Mucosa of rectum (tissue), 2 donors: ENCODE measurements around the gene RNF114.
"Not testable (repeated sequence)": the region's sequence is repeated elsewhere in the genome, so short reads cannot be mapped to it uniquely, and the experiment has no call there.

Source experiments
- H3K27ac ChIP-seq, 2 donors: one replicate each; pipeline ENCODE4 v1.7.0; 2013; ENCODE audit warnings: inconsistent platforms in 2 of 2, low read depth in 2 of 2, low read length in 2 of 2
- H3K27me3 ChIP-seq, 2 donors: one replicate each; pipeline ENCODE4 v1.7.0; 2013; ENCODE audit warnings: low read length in 2 of 2; ENCODE audit not compliant: control insufficient read depth in 2 of 2, insufficient read depth in 2 of 2
- H3K36me3 ChIP-seq, 2 donors: one replicate each; pipeline ENCODE4 v1.7.0; 2013; ENCODE audit warnings: low read length in 2 of 2; ENCODE audit not compliant: control insufficient read depth in 2 of 2, insufficient read depth in 2 of 2
- H3K4me1 ChIP-seq, 2 donors: one replicate each; pipeline ENCODE4 v1.7.0; 2013; ENCODE audit warnings: low read length in 2 of 2, mild to moderate bottlenecking in 1 of 2; ENCODE audit not compliant: control insufficient read depth in 2 of 2, insufficient read depth in 2 of 2
- H3K4me3 ChIP-seq, 2 donors: one replicate each; pipeline ENCODE4 v1.7.0; 2013; ENCODE audit warnings: low read length in 2 of 2
- H3K9ac ChIP-seq, 2 donors: one replicate each; pipeline ENCODE4 v1.7.0; 2013; ENCODE audit warnings: low read length in 2 of 2, low read depth in 1 of 2, mild to moderate bottlenecking in 1 of 2
- H3K9me3 ChIP-seq, 2 donors: one replicate each; pipeline ENCODE4 v1.7.0; 2013; ENCODE audit warnings: low read length in 2 of 2; ENCODE audit not compliant: control insufficient read depth in 2 of 2
- donor health status: healthy.
- donor health status: Normal muscosa, but diverticular disease.

RNF114 gene

GRCh38 chr20:49964964-49965780, 29.0 kb downstream of the RNF114 start:
- Histone ChIP-seq H3K27ac (no peak overlapping the region), H3K36me3 (no peaks in the 10 kb centered on the region), H3K9ac (no peak overlapping the region), H3K27me3 (no peaks in the 10 kb centered on the region), H3K9me3 (no peaks in the 10 kb centered on the region), H3K4me1 (peaks cover 3 to 10% of the 10 kb centered on the region in 2 donors), H3K4me3 (no peak overlapping the region)

DNA sequence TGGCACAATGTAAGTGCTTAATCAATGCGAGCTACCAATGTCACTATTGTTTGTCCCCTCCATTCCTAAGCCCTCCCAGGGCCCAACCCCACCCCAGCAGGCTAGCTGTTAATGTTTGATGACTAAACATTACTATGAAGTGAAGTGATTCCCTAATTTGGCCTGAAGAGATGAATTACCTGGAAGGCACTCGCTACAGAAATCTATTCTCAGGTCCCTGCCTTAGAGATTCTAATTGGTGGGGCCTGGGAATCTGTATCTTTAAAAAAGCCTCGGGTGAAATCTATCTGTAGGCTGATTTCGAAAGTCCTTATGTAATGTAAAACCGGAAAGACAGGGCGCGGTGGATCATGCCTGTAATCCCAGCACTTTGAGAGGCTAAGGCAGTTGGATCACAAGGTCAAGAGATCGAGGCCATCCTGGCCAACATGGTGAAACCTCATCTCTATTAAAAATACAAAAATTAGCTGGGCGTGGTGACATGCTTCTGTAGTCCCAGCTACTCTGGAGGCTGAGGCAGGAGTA, 29.6 kb downstream of the RNF114 start:
- H3K27ac ChIP-seq, result no peak overlapping the region
- H3K36me3 ChIP-seq, result no peaks in the 10 kb centered on the region
- H3K27me3 ChIP-seq, result no peaks in the 10 kb centered on the region
- no peak overlapping the region for H3K4me3 ChIP-seq
- no peak overlapping the region for H3K9ac ChIP-seq
- peaks cover 3 to 10% of the 10 kb centered on the region in 2 donors for H3K4me1 ChIP-seq
- no peaks in the 10 kb centered on the region for H3K9me3 ChIP-seq

DNA sequence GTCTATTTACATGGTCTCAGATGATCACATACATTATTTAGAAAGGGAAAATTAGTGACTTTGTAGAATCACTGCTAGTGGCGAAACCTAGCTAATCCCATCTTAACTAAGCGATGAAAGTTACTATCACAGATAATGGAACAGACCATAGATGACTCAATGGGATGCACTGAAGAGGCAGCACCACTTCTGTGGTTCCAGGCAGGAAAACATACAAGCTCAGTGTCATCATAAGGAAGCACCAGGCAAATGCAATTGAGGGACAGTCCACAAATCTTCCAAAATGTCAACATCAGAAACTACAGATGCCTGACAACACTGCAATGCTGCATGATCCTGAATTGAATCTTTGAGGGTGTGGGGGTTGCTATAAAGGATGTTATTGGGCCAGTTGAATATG, 30.7 kb downstream of the RNF114 start:
- Histone ChIP-seq H3K27me3 (no peaks in the 10 kb centered on the region), H3K4me1 (peaks cover 3 to 10% of the 10 kb centered on the region in 2 donors), H3K9me3 (no peaks in the 10 kb centered on the region), H3K36me3 (no peaks in the 10 kb centered on the region), H3K9ac (no peak overlapping the region), H3K27ac (no peak overlapping the region), H3K4me3 (no peak overlapping the region)

- no peaks in the 10 kb centered on the region for H3K36me3 ChIP-seq
- no peak overlapping the region for H3K4me3 ChIP-seq
- H3K9ac ChIP-seq, result no peak overlapping the region
- H3K9me3 ChIP-seq, result no peaks in the 10 kb centered on the region
- H3K27ac ChIP-seq, result no peak overlapping the region
- H3K4me1 ChIP-seq, result peaks cover 3 to 10% of the 10 kb centered on the region in 2 donors
- H3K27me3 ChIP-seq, result no peaks in the 10 kb centered on the region
These were observed 33.0 kb downstream of the RNF114 start for GRCh38 chr20:49969234-49969633.

DNA sequence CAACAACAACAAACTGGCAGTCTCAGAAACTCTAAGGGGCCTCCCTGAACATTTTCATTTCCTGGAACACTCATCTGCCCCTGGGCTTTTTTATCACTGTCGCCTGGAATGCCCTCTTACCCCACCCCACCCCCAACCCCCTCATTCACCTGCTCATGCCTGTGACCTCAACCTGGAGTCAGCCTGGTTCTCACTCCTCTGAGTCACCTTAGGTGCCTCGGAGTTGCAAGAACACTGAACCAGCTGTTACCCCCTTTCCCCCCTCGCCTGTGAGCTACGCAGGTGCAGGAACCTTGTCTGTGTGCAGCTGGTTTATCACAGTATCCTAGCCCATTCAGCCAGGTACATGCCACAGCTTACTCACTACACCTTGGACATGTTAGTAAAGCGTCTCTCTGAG, 33.7 kb downstream of the RNF114 start:
- no peaks in the 10 kb centered on the region for H3K9me3 ChIP-seq
- no peak overlapping the region for H3K4me3 ChIP-seq
- H3K4me1 ChIP-seq, result peaks cover 3 to 10% of the 10 kb centered on the region in 2 donors
- no peak overlapping the region for H3K27ac ChIP-seq
- H3K9ac ChIP-seq, result no peak overlapping the region
- no peaks in the 10 kb centered on the region for H3K36me3 ChIP-seq
- H3K27me3 ChIP-seq, result no peaks in the 10 kb centered on the region

- H3K36me3 ChIP-seq, result no peaks in the 10 kb centered on the region
- H3K9me3 ChIP-seq, result no peaks in the 10 kb centered on the region
- no peak overlapping the region for H3K4me3 ChIP-seq
- peaks cover 3 to 10% of the 10 kb centered on the region in 2 donors for H3K4me1 ChIP-seq
- no peak overlapping the region for H3K9ac ChIP-seq
- no peaks in the 10 kb centered on the region for H3K27me3 ChIP-seq
- H3K27ac ChIP-seq, result no peak overlapping the region
These were observed 34.3 kb downstream of the RNF114 start for GRCh38 chr20:49970498-49970897.

DNA sequence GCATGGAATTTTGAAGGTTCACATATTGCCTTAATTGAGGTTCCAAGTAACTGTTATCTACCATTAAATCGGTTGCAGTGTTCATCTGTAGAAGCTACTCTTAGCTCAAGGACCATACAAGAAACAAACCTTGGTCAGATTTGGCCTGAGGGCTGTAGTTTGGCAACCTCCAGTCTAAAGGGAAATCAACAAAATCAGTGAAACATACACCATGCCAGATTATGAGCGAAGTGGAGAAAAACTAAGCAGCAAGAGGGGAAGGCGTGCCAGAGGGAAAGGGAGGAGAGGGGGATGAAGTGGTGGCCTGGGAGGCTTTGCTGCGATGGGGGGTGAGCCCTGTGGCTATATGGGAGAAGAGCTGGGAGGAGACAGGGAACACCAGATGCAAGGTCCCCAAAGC, 37.8 kb downstream of the RNF114 start:
- H3K36me3 ChIP-seq, result no peaks in the 10 kb centered on the region
- H3K27ac ChIP-seq, result no peak overlapping the region
- no peak overlapping the region for H3K9ac ChIP-seq
- no peaks in the 10 kb centered on the region for H3K9me3 ChIP-seq
- H3K4me1 ChIP-seq, result peaks cover 3% of the 10 kb centered on the region in 2 donors
- no peak overlapping the region for H3K4me3 ChIP-seq
- H3K27me3 ChIP-seq, result no peaks in the 10 kb centered on the region

DNA sequence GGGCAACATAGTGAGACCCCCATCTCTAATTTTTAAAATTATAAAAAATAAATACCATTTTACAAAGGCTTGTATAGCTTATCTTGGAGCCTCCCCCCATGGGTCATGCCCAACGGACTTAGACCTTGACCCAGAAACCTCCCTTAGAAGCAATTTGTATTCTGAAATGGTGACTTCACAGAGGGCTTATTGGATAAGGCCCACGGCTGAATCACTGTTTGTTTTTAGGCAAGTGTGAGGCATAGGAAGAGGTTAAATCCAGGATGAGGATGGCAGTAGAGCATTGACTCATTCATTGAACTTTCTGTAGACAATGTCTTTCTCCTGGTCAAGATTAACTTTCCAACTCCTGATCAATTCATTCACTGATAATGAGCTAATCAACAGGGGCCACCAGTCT, 40.3 kb downstream of the RNF114 start:
- Histone ChIP-seq H3K4me1 (peaks cover 0 to 3% of the 10 kb centered on the region in 2 donors), H3K27ac (no peak overlapping the region), H3K9ac (no peak overlapping the region), H3K9me3 (no peaks in the 10 kb centered on the region), H3K4me3 (no peak overlapping the region), H3K36me3 (no peaks in the 10 kb centered on the region), H3K27me3 (peaks cover 0 to 5% of the 10 kb centered on the region in 2 donors)

- H3K4me1 ChIP-seq, H3K36me3 ChIP-seq, H3K27ac ChIP-seq, H3K9me3 ChIP-seq, H3K9ac ChIP-seq, H3K27me3 ChIP-seq, H3K4me3 ChIP-seq: not testable (repeated sequence)
These were observed 41.5 kb downstream of the RNF114 start for GRCh38 chr20:49977740-49978139.

- Histone ChIP-seq H3K27ac (no peak overlapping the region), H3K4me3 (no peak overlapping the region), H3K4me1 (peaks cover 9 to 15% of the 10 kb centered on the region in 2 donors), H3K9me3 (no peaks in the 10 kb centered on the region), H3K27me3 (peaks cover 2 to 9% of the 10 kb centered on the region in 2 donors), H3K36me3 (no peaks in the 10 kb centered on the region), H3K9ac (no peak overlapping the region)
These were observed 42.5 kb downstream of the RNF114 start for GRCh38 chr20:49978685-49979029.
